K562 (cell line): ENCODE data around the gene ZNF627. TPM values are rescaled to one million over a fixed set of nuclear protein-coding genes. Genes with fewer than 3 reads are reported as not detected.

Experiments used
- ATF7 ChIP-seq: fragments of 450-650 bp; IDR thresholded peaks from 2 replicates; pipeline ENCODE4 v1.7.1; 2014; ENCODE audit warnings: mild to moderate bottlenecking, moderate library complexity
- CHD4 ChIP-seq: fragments of 200-600 bp; sonication (generic); IDR thresholded peaks from 3 replicates; pipeline ENCODE4 v1.6.1; 2012; ENCODE audit warnings: low read depth, mild to moderate bottlenecking, mixed read lengths, low read length, inconsistent platforms; ENCODE audit not compliant: insufficient read depth, insufficient replicate concordance, poor library complexity, severe bottlenecking
- DPF2 ChIP-seq: fragments of 450-650 bp; IDR thresholded peaks from 2 replicates; pipeline ENCODE4 v1.6.1; 2016
- ETV5 ChIP-seq: sonication (generic); formaldehyde crosslinking; IDR thresholded peaks from 2 replicates; pipeline ENCODE4 v1.4.0; 2020; ENCODE audit warnings: low read depth, mild to moderate bottlenecking, missing genetic modification reagents
- FOXK2 ChIP-seq, 2 experiments: fragments of 450-650 bp; IDR thresholded peaks in 1 of 2; conservative IDR thresholded peaks in 1 of 2; 2 replicates each; pipeline ENCODE4 v1.6.1; 2016; ENCODE audit warnings: low read depth in 2 of 2, mild to moderate bottlenecking in 1 of 2
- HIVEP1 ChIP-seq: fragments of 250-450 bp; sonication (Bioruptor Pico); IDR thresholded peaks from 2 replicates; pipeline ENCODE4 v1.4.0; 2020; ENCODE audit warnings: mild to moderate bottlenecking
- HNRNPK ChIP-seq: fragments of 200-400 bp; formaldehyde crosslinking; IDR thresholded peaks from one replicate; pipeline ENCODE4 v1.6.1; 2018; ENCODE audit warnings: mild to moderate bottlenecking, low read depth, low read length; ENCODE audit not compliant: poor library complexity, severe bottlenecking
- HOXB6 ChIP-seq: fragments of 250-450 bp; sonication (Bioruptor Pico); IDR thresholded peaks from 2 replicates; pipeline ENCODE4 v1.5.1; 2022; ENCODE audit warnings: mild to moderate bottlenecking, borderline replicate concordance
- MAZ ChIP-seq, 2 experiments: fragments of 450-650 bp in 1 of 2; sonication (generic) in 1 of 2; formaldehyde crosslinking; IDR thresholded peaks in 1 of 2; conservative IDR thresholded peaks in 1 of 2; 2 replicates each; pipeline versions ENCODE4 v1.4.0 to v1.5.0; 2020; ENCODE audit warnings: mild to moderate bottlenecking in 1 of 2, missing genetic modification reagents in 1 of 2
- MYNN ChIP-seq, 2 experiments: sonication (generic); formaldehyde crosslinking in 1 of 2; IDR thresholded peaks; 2 replicates each; pipeline versions ENCODE4 v1.5.0 to v1.6.1; 2016 to 2020; ENCODE audit warnings: antibody characterized with exemption in 1 of 2, missing genetic modification reagents in 1 of 2
- PHTF2 ChIP-seq: fragments of 250-450 bp; sonication (Bioruptor Pico); IDR thresholded peaks from 2 replicates; pipeline ENCODE4 v1.5.0; 2021; ENCODE audit warnings: mild to moderate bottlenecking
- PML ChIP-seq: IDR thresholded peaks from 2 replicates; pipeline ENCODE4 v1.6.1; 2012; ENCODE audit warnings: low read length, inconsistent platforms
- RAD21 ChIP-seq, 2 experiments: fragments of 250-450 bp in 1 of 2; fragments of 450-650 bp in 1 of 2; sonication (Bioruptor Pico) in 1 of 2; formaldehyde crosslinking in 1 of 2; IDR thresholded peaks in 1 of 2; conservative IDR thresholded peaks in 1 of 2; 2 replicates each; pipeline versions ENCODE4 v1.4.0 to v1.8.0; 2020 to 2022; ENCODE audit warnings: mild to moderate bottlenecking in 2 of 2, moderate library complexity in 1 of 2
- SAP30 ChIP-seq: fragments of 200-600 bp; sonication (generic); IDR thresholded peaks from 2 replicates; pipeline ENCODE4 v1.6.1; 2012; ENCODE audit warnings: borderline replicate concordance, low read depth, mild to moderate bottlenecking, moderate library complexity, low read length, control low read depth, inconsistent platforms; ENCODE audit not compliant: insufficient read depth, poor library complexity, severe bottlenecking
- SMARCA5 ChIP-seq: fragments of 450-650 bp; IDR thresholded peaks from 2 replicates; pipeline ENCODE4 v1.6.1; 2016
- SNRNP70 ChIP-seq: fragments of 200-400 bp; formaldehyde crosslinking; optimal IDR thresholded peaks from 2 replicates; pipeline ENCODE3; 2017; ENCODE audit warnings: low read depth, low read length
- XRCC4 ChIP-seq: IDR thresholded peaks from one replicate; pipeline ENCODE4 v1.6.1; 2011; ENCODE audit not compliant: insufficient read depth, insufficient read length; ENCODE audit errors: extremely low read depth
- ZNF143 ChIP-seq: sonication (generic); formaldehyde crosslinking; IDR thresholded peaks from 2 replicates; pipeline ENCODE4 v1.9.0; 2022; ENCODE audit warnings: mild to moderate bottlenecking, missing genetic modification reagents
- ZNF217 ChIP-seq: sonication (generic); formaldehyde crosslinking; IDR thresholded peaks from 2 replicates; pipeline ENCODE4 v1.8.0; 2022; ENCODE audit warnings: mild to moderate bottlenecking, missing genetic modification reagents
- ZNF444 ChIP-seq: fragments of 250-450 bp; sonication (Bioruptor Pico); IDR thresholded peaks from 2 replicates; pipeline ENCODE4 v1.4.0; 2020; ENCODE audit warnings: mild to moderate bottlenecking, moderate library complexity
- ZNF584 ChIP-seq: fragments of 200-800 bp; sonication (Bioruptor generic); IDR thresholded peaks from 2 replicates; pipeline ENCODE4 v1.6.1; 2016; ENCODE audit warnings: low read depth, mild to moderate bottlenecking, missing genetic modification characterization, missing compliant biosample characterization
- ZNF785 ChIP-seq: fragments of 250-450 bp; sonication (Bioruptor Pico); IDR thresholded peaks from 2 replicates; pipeline ENCODE4 v1.4.0; 2020; ENCODE audit warnings: mild to moderate bottlenecking
- ZSCAN32 ChIP-seq: fragments of 450-650 bp; formaldehyde crosslinking; IDR thresholded peaks from 2 replicates; pipeline ENCODE4 v1.4.0; 2020; ENCODE audit warnings: mild to moderate bottlenecking, moderate library complexity
- polyA plus RNA-seq, 8 experiments: library from polyadenylated mRNA; depleted of rRNA in 4 of 8; stranded (reverse) in 5 of 8; unstranded in 3 of 8; fragments of >200 nt; fragmentation: Nextera tagmentation in 2 of 8; fragmentation: Illumina TruSeq in 1 of 8; extraction: Ambion mirVana in 2 of 8; extraction: Trizol in 1 of 8; gene quantifications; 2 replicates each; pipeline versions ENCODE4 v1.2.1 to v1.2.3, GENCODE V29; 2011 to 2014; ENCODE audit warnings: inconsistent platforms in 1 of 8, missing spikeins in 1 of 8
- total RNA-seq, 7 experiments: library from RNA; depleted of rRNA in 6 of 7; stranded (reverse); fragments of >200 nt in 6 of 7; fragmentation: Illumina TruSeq in 2 of 7; extraction: Trizol in 2 of 7; gene quantifications; 2 replicates each; pipeline versions ENCODE4 v1.2.1 to v1.2.3, GENCODE V29; 2011 to 2021; ENCODE audit warnings: low replicate concordance in 1 of 7
- TF ChIP-seq, protein P1 (sequence below): IDR thresholded peaks from 2 replicates; pipeline ENCODE4 v1.6.1; 2012; ENCODE audit warnings: low read depth, low read length, improper control_type of control experiment, borderline replicate concordance
- TF ChIP-seq, protein P2 (sequence below): sonication (generic); formaldehyde crosslinking; IDR thresholded peaks from 2 replicates; pipeline ENCODE4 v1.8.1; 2023; ENCODE audit warnings: mild to moderate bottlenecking, missing genetic modification reagents
- TF ChIP-seq, protein P3 (sequence below), 2 experiments: fragments of 450-650 bp in 1 of 2; sonication (generic) in 1 of 2; formaldehyde crosslinking in 1 of 2; IDR thresholded peaks in 1 of 2; conservative IDR thresholded peaks in 1 of 2; 2 replicates each; pipeline versions ENCODE4 v1.6.1 to v1.8.1; 2016 to 2023; ENCODE audit warnings: mild to moderate bottlenecking in 2 of 2, moderate library complexity in 2 of 2, inconsistent platforms in 1 of 2, missing genetic modification reagents in 1 of 2

Gene ZNF627
- total and polyA plus RNA-seq, 9 of the 15 experiments (the other 6 are each of a cell fraction or from before 2014, with no cell fraction given) = 6.4 to 19.9 (median 10.6) TPM

DNA sequence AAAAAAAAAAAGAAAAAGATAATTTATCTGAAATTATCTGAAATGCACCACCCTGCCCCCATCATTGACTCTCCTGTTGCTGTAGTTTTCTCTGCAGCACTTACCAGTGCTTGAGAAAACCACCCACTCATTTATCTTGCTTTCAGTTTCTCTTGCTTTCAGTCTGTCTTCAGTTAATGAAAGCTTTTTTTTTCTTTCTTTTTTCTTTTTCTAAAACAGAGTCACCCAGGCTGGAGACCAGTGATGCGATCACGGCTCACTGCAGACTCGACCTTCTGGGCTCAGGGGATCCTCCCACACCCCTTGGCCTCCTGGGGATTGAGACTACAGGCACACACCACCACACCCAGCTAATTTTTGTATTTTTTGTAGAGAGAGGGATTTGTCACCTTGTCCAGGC, 15.5 kb upstream of the ZNF627 start (continued):
- TF ChIP-seq, protein P1, sequence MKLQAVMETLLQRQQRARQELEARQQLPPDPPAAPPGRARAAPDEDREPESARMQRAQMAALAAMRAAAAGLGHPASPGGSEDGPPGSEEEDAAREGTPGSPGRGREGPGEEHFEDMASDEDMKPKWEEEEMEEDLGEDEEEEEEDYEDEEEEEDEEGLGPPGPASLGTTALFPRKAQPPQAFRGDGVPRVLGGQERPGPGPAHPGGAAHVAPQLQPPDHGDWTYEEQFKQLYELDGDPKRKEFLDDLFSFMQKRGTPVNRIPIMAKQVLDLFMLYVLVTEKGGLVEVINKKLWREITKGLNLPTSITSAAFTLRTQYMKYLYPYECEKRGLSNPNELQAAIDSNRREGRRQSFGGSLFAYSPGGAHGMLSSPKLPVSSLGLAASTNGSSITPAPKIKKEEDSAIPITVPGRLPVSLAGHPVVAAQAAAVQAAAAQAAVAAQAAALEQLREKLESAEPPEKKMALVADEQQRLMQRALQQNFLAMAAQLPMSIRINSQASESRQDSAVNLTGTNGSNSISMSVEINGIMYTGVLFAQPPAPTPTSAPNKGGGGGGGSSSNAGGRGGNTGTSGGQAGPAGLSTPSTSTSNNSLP = no peak
- TF ChIP-seq PHTF2 (CRISPR knock-in tag) (no peak), CHD4 (no peak), ATF7 (no peak), XRCC4 (no peak), SMARCA5 (no peak), ZNF143 (CRISPR knock-in tag) (no peak), ZNF785 (no peak), MAZ (CRISPR knock-in tag; conservative IDR thresholded peaks at IDR 0.05 in 1 of 2, IDR thresholded peaks at IDR 0.05 in 1 of 2) (no peak), DPF2 (peak; percentile 74), HIVEP1 (no peak), FOXK2 (conservative IDR thresholded peaks at IDR 0.05 in 1 of 2, IDR thresholded peaks at IDR 0.05 in 1 of 2; ENCODE audit: low read depth in 2 of 2) (peak in 1 of 2 experiments; percentile 43; a peak in 1 of 4 replicates), SNRNP70 (no peak), ETV5 (no peak; the same call in 1 of the 2 replicates), HNRNPK (no peak), RAD21 (CRISPR knock-in tag; conservative IDR thresholded peaks at IDR 0.05 in 1 of 2, IDR thresholded peaks at IDR 0.05 in 1 of 2) (0 out of 4 replicates have a peak, but pooled peaks of 1 of the 2 experiments have one; percentile 4), MYNN (IDR thresholded peaks at IDR 0.05) (no peak), MYNN (CRISPR knock-in tag; IDR thresholded peaks at IDR 0.05) (no peak), SAP30 (no peak), ZSCAN32 (CRISPR knock-in tag) (no peak), PML (no peak), ZNF444 (CRISPR knock-in tag) (no peak), ZNF584 (0 out of 2 replicates have a peak, but pooled peaks have one; percentile 17), HOXB6 (CRISPR knock-in tag) (no peak), ZNF217 (CRISPR knock-in tag) (no peak)
- TF ChIP-seq, protein P2, sequence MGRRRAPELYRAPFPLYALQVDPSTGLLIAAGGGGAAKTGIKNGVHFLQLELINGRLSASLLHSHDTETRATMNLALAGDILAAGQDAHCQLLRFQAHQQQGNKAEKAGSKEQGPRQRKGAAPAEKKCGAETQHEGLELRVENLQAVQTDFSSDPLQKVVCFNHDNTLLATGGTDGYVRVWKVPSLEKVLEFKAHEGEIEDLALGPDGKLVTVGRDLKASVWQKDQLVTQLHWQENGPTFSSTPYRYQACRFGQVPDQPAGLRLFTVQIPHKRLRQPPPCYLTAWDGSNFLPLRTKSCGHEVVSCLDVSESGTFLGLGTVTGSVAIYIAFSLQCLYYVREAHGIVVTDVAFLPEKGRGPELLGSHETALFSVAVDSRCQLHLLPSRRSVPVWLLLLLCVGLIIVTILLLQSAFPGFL = no peak
- TF ChIP-seq, protein P3, sequence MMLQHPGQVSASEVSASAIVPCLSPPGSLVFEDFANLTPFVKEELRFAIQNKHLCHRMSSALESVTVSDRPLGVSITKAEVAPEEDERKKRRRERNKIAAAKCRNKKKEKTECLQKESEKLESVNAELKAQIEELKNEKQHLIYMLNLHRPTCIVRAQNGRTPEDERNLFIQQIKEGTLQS (IDR thresholded peaks at IDR 0.05) = no peak
- TF ChIP-seq, protein P3 (CRISPR knock-in tag; conservative IDR thresholded peaks at IDR 0.05) = no peak
